ENCODE measurements around the gene ZNF576.

Gene ZNF576

GRCh38 chr19:43561139-43561970, 35.0 kb upstream of the ZNF576 start:
- TF ChIP-seq SIN3A (IDR thresholded peaks at IDR 0.05; ENCODE audit: borderline replicate concordance, insufficient read depth, low read length) (no peak), TAF1 (IDR thresholded peaks at IDR 0.05; ENCODE audit: borderline replicate concordance, insufficient read depth, low read length) (no peak), REST (IDR thresholded peaks at IDR 0.05; ENCODE audit: insufficient read depth in 1 of 2, low read depth in 2 of 2, low read length in 2 of 2) (no peak), POLR2AphosphoS5 (IDR thresholded peaks at IDR 0.05; ENCODE audit: low read depth, low read length) (no peak), FOXP2 (optimal IDR thresholded peaks at IDR 0.05; ENCODE audit: borderline replicate concordance, extremely low read depth, extremely low read length, insufficient read depth) (no peak)

- TF ChIP-seq FOXP2 (optimal IDR thresholded peaks at IDR 0.05; ENCODE audit: borderline replicate concordance, extremely low read depth, extremely low read length, insufficient read depth) (no peak), REST (IDR thresholded peaks at IDR 0.05; ENCODE audit: insufficient read depth in 1 of 2, low read depth in 2 of 2, low read length in 2 of 2) (no peak), SIN3A (IDR thresholded peaks at IDR 0.05; ENCODE audit: borderline replicate concordance, insufficient read depth, low read length) (no peak), POLR2AphosphoS5 (IDR thresholded peaks at IDR 0.05; ENCODE audit: low read depth, low read length) (no peak), TAF1 (IDR thresholded peaks at IDR 0.05; ENCODE audit: borderline replicate concordance, insufficient read depth, low read length) (no peak)
Measured at GRCh38 chr19:43562226-43562697, 34.1 kb upstream of the ZNF576 start.

- TF ChIP-seq FOXP2 (optimal IDR thresholded peaks at IDR 0.05; ENCODE audit: borderline replicate concordance, extremely low read depth, extremely low read length, insufficient read depth) (peak; percentile 53), TAF1 (IDR thresholded peaks at IDR 0.05; ENCODE audit: borderline replicate concordance, insufficient read depth, low read length) (no peak)
Measured at GRCh38 chr19:43562698-43563241, 33.6 kb upstream of the ZNF576 start.

- TF ChIP-seq POLR2AphosphoS5 (IDR thresholded peaks at IDR 0.05; ENCODE audit: low read depth, low read length) (no peak), FOXP2 (optimal IDR thresholded peaks at IDR 0.05; ENCODE audit: borderline replicate concordance, extremely low read depth, extremely low read length, insufficient read depth) (no peak), REST (IDR thresholded peaks at IDR 0.05; ENCODE audit: insufficient read depth in 1 of 2, low read depth in 2 of 2, low read length in 2 of 2) (no peak), TAF1 (IDR thresholded peaks at IDR 0.05; ENCODE audit: borderline replicate concordance, insufficient read depth, low read length) (no peak), SIN3A (IDR thresholded peaks at IDR 0.05; ENCODE audit: borderline replicate concordance, insufficient read depth, low read length) (no peak)
Measured at GRCh38 chr19:43563816-43564457, 32.5 kb upstream of the ZNF576 start.

GRCh38 chr19:43564800-43565199, 31.6 kb upstream of the ZNF576 start:
- TF ChIP-seq TAF1 (IDR thresholded peaks at IDR 0.05; ENCODE audit: borderline replicate concordance, insufficient read depth, low read length) (no peak), SIN3A (IDR thresholded peaks at IDR 0.05; ENCODE audit: borderline replicate concordance, insufficient read depth, low read length) (no peak), FOXP2 (optimal IDR thresholded peaks at IDR 0.05; ENCODE audit: borderline replicate concordance, extremely low read depth, extremely low read length, insufficient read depth) (no peak), POLR2AphosphoS5 (IDR thresholded peaks at IDR 0.05; ENCODE audit: low read depth, low read length) (no peak), REST (IDR thresholded peaks at IDR 0.05; ENCODE audit: insufficient read depth in 1 of 2, low read depth in 2 of 2, low read length in 2 of 2) (no peak)
